ENCODE results near the gene CALHM3.
A peak's percentile ranks its signal among the peaks of the same experiment; 100 is the strongest.

Gene CALHM3

DNA sequence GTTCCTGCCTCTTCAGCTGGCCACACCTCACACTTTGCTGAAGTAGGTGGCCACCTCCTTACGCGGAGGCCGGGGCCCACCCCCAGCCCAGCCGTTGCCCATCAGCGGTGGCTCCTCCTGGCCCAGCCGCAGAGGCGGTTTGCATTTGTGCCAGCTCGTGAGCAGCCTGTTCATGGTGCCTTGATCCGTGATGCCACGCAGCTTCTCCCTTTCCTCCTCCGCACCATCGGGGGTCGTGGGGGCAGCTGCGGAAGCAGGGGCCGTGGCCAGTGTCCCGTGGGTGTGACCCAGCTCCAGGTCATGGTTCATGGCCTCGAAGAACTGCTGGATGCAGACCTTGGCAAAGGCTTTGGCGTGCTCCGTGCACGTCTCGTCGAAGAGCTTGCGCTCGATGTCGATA, 23.8 kb downstream of the CALHM3 start:
- no peak for TF ChIP-seq CTCF (IDR thresholded peaks at IDR 0.05; ENCODE audit: low read depth, low read length, missing control alignments)
- no peak overlapping the region for H3K4me3 ChIP-seq (ENCODE audit: low read depth, low read length)
- DNase-seq (ENCODE audit: low read depth): no peak

- no peak for TF ChIP-seq CTCF (IDR thresholded peaks at IDR 0.05; ENCODE audit: low read depth, low read length, missing control alignments)
- H3K4me3 ChIP-seq (ENCODE audit: low read depth, low read length): no peak overlapping the region
- no peak for DNase-seq (ENCODE audit: low read depth)
Observed at GRCh38 chr10:103454026-103454425, 25.0 kb downstream of the CALHM3 start.

- peak overlapping the region; percentile 76 for H3K4me3 ChIP-seq (ENCODE audit: low read depth, low read length)
- no peak for DNase-seq (ENCODE audit: low read depth)
- TF ChIP-seq CTCF (IDR thresholded peaks at IDR 0.05; ENCODE audit: low read depth, low read length, missing control alignments): no peak
Observed at GRCh38 chr10:103452506-103453230, 26.4 kb downstream of the CALHM3 start.

GRCh38 chr10:103451831-103452505, 27.1 kb downstream of the CALHM3 start, which contains the start of gene CALHM2:
CALHM2 (minus strand) TSS chr10:103452370; CDS start chr10:103449941, 2,429 bp downstream.
- no peak for DNase-seq (ENCODE audit: low read depth)
- TF ChIP-seq CTCF (IDR thresholded peaks at IDR 0.05; ENCODE audit: low read depth, low read length, missing control alignments): no peak
- peak within 1 kb of the TSS; percentile 76 for H3K4me3 ChIP-seq (ENCODE audit: low read depth, low read length)

GRCh38 chr10:103451091-103451813, 27.8 kb downstream of the CALHM3 start:
- peak overlapping the region; percentile 76 for H3K4me3 ChIP-seq (ENCODE audit: low read depth, low read length)
- no peak for DNase-seq (ENCODE audit: low read depth)
- TF ChIP-seq CTCF (IDR thresholded peaks at IDR 0.05; ENCODE audit: low read depth, low read length, missing control alignments): no peak

DNA sequence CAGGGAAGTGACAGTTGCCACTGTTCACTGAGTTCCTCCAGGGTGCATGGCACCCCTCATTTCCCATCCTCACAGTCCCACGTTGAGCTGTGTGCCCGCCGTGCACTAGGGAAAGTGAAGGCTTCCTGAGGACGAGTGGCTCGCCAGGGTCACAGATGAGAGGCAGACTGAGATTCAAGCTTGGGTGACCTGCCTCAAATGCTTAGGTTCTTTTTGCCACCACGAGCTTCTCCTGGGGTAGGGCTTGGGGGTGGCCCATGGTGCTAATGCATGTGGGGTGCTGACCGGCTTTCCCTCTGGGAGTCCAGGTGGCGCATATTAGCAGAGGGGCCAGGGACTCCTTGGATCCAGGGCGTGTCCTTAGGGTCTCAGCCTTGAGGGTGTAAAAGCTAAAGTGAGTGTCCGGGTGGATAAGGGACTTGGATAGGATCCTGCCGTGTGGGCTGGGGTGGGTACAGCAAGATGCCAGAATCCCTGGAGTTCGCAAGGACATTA, 28.8 kb downstream of the CALHM3 start:
- H3K4me3 ChIP-seq (ENCODE audit: low read depth, low read length): peak overlapping the region; percentile 76; the same call in 1 of the 2 replicates
- TF ChIP-seq CTCF (IDR thresholded peaks at IDR 0.05; ENCODE audit: low read depth, low read length, missing control alignments): no peak
- DNase-seq (ENCODE audit: low read depth): no peak
